ENCODE measurements around the gene HK3.

DNA sequence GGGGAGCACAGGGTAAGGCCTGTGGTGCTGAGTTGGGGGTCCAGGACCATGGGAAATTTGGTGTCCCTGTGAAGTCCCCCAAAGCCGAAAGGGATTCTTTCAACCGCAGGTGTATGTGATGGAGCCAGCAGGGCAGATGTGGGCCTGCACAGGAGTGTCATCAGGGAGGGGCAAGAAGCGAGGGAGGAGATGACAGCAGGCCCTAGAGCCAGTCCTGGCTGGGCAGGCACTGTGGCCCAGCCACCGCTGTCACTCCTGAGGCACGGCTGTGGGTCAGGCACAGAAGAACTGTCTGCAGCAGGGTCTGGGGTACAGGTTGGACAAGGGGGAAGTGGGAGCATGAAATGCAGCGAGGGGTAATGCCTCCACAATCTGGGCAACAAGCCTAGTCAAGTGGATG, 4.8 kb downstream of the HK3 start:
- TF ChIP-seq EZH2 (IDR thresholded peaks at IDR 0.05; ENCODE audit: borderline replicate concordance, insufficient read depth, low read length, poor library complexity, severe bottlenecking) (no peak), RAD21 (conservative IDR thresholded peaks at IDR 0.05) (no peak), EP300 (conservative IDR thresholded peaks at IDR 0.05; ENCODE audit: poor library complexity, severe bottlenecking) (no peak)
- TF ChIP-seq, protein P1, sequence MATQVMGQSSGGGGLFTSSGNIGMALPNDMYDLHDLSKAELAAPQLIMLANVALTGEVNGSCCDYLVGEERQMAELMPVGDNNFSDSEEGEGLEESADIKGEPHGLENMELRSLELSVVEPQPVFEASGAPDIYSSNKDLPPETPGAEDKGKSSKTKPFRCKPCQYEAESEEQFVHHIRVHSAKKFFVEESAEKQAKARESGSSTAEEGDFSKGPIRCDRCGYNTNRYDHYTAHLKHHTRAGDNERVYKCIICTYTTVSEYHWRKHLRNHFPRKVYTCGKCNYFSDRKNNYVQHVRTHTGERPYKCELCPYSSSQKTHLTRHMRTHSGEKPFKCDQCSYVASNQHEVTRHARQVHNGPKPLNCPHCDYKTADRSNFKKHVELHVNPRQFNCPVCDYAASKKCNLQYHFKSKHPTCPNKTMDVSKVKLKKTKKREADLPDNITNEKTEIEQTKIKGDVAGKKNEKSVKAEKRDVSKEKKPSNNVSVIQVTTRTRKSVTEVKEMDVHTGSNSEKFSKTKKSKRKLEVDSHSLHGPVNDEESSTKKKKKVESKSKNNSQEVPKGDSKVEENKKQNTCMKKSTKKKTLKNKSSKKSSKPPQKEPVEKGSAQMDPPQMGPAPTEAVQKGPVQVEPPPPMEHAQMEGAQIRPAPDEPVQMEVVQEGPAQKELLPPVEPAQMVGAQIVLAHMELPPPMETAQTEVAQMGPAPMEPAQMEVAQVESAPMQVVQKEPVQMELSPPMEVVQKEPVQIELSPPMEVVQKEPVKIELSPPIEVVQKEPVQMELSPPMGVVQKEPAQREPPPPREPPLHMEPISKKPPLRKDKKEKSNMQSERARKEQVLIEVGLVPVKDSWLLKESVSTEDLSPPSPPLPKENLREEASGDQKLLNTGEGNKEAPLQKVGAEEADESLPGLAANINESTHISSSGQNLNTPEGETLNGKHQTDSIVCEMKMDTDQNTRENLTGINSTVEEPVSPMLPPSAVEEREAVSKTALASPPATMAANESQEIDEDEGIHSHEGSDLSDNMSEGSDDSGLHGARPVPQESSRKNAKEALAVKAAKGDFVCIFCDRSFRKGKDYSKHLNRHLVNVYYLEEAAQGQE (IDR thresholded peaks at IDR 0.05; ENCODE audit: borderline replicate concordance): no peak
- TF ChIP-seq, protein P2, sequence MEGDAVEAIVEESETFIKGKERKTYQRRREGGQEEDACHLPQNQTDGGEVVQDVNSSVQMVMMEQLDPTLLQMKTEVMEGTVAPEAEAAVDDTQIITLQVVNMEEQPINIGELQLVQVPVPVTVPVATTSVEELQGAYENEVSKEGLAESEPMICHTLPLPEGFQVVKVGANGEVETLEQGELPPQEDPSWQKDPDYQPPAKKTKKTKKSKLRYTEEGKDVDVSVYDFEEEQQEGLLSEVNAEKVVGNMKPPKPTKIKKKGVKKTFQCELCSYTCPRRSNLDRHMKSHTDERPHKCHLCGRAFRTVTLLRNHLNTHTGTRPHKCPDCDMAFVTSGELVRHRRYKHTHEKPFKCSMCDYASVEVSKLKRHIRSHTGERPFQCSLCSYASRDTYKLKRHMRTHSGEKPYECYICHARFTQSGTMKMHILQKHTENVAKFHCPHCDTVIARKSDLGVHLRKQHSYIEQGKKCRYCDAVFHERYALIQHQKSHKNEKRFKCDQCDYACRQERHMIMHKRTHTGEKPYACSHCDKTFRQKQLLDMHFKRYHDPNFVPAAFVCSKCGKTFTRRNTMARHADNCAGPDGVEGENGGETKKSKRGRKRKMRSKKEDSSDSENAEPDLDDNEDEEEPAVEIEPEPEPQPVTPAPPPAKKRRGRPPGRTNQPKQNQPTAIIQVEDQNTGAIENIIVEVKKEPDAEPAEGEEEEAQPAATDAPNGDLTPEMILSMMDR (IDR thresholded peaks at IDR 0.05; ENCODE audit: poor library complexity, severe bottlenecking): no peak

Data from neural cell (in vitro differentiated cells).